Heart left ventricle (tissue), 16 donors: Measurements from ENCODE around the gene AMPD3. TPM values are rescaled to one million over a fixed set of nuclear protein-coding genes. Genes with fewer than 3 reads are reported as not detected.

Experiments
- ATAC-seq, 4 donors: fragments of 200-7000 bp; cut with Tn5 transposase; one replicate each; pipeline ENCODE4 v1.9.1; 2020 to 2022; ENCODE audit warnings: moderate library complexity in 4 of 4, mild to moderate bottlenecking in 3 of 4, moderate number of reproducible peaks in 1 of 4
- DNase-seq, 5 donors: peaks; one replicate each; pipeline ENCODE4 v3.0.0-alpha.2; 2020
- H3K27ac ChIP-seq, 12 donors: fragments of 200-600 bp; sonication (generic) in 4 of 12; one replicate each; pipeline versions ENCODE4 v1.5.0 to v1.8.0; 2016 to 2022; ENCODE audit warnings: mild to moderate bottlenecking in 2 of 12
- H3K27me3 ChIP-seq, 9 donors: fragments of 200-600 bp; sonication (generic) in 2 of 9; one replicate each; pipeline versions ENCODE4 v1.5.1 to v1.8.0; 2016 to 2022; ENCODE audit warnings: mild to moderate bottlenecking in 3 of 9
- H3K36me3 ChIP-seq, 9 donors: fragments of 200-600 bp; sonication (generic) in 2 of 9; one replicate each; pipeline versions ENCODE4 v1.5.0 to v1.8.0; 2018 to 2022; ENCODE audit warnings: mild to moderate bottlenecking in 2 of 9
- H3K4me1 ChIP-seq, 12 donors: fragments of 200-600 bp; sonication (generic) in 4 of 12; one replicate each; pipeline versions ENCODE4 v1.5.0 to v1.8.0; 2016 to 2022; ENCODE audit warnings: mild to moderate bottlenecking in 3 of 12
- H3K4me3 ChIP-seq, 12 donors: fragments of 200-600 bp; sonication (generic) in 4 of 12; one replicate each; pipeline versions ENCODE4 v1.5.0 to v1.8.0; 2017 to 2022; ENCODE audit warnings: mild to moderate bottlenecking in 9 of 12, moderate library complexity in 4 of 12
- H3K9me3 ChIP-seq, 12 donors: fragments of 200-600 bp; sonication (generic) in 4 of 12; one replicate each; pipeline versions ENCODE4 v1.5.0 to v1.8.0; 2016 to 2022; ENCODE audit warnings: mild to moderate bottlenecking in 1 of 12
- POLR2A ChIP-seq, 2 donors: fragments of 450-650 bp; IDR thresholded peaks; one replicate each; pipeline ENCODE4 v1.6.1; 2017; ENCODE audit warnings: antibody characterized with exemption in 2 of 2, mild to moderate bottlenecking in 2 of 2, moderate library complexity in 2 of 2
- WGBS, 4 donors: extraction: QIAGEN DNeasy Blood & Tissue Kit in 2 of 4; methylation state at CpG; one replicate each; pipeline versions ENCODE4 v1.1.5 to v1.1.7; 2013 to 2018; 5-methylcytosine and 5-hydroxymethylcytosine counted together
- intact Hi-C, 10 donors: fragments of 100-400 bp; cut with DNase I; formaldehyde crosslinking; loops; one replicate each; pipeline versions ENCODE4 v1.11.1 to v1.14.2; 2022
- polyA plus RNA-seq, 2 donors: library from polyadenylated mRNA; stranded (reverse); fragments of 200-250 nt; gene quantifications; one replicate each; pipeline ENCODE4 v1.2.3, GENCODE V29; 2013
- total RNA-seq, 9 donors: library from RNA; depleted of rRNA in 2 of 9; stranded (reverse); fragments of >200 nt in 2 of 9; fragmentation: NEBNext Ultra II Directional in 3 of 9; extraction: Animal tissue kit (Norgen Biotek cat#: 25700) in 3 of 9; gene quantifications; one replicate each; pipeline versions ENCODE4 v1.1.0 to v1.2.4, GENCODE V29; 2016 to 2023
- TF ChIP-seq, protein P1 (sequence below), 12 donors: fragments of 200-600 bp; sonication (generic) in 4 of 12; IDR thresholded peaks; one replicate each; pipeline versions ENCODE4 v1.5.0 to v1.8.0; 2018 to 2022; ENCODE audit warnings: antibody characterized with exemption in 12 of 12, mild to moderate bottlenecking in 5 of 12
- donor health status: ischemic (EF 13 %, LVEDD 7.1; RV severe dilation, severe dysfunction).
- donor health status: healthy with polysubstance abuse.
- donor health status: DM: no; HTN: yes; CAD: no.
- donor health status: DM: no; HTN: no; CAD: no.
- donor health status: ischemic (EF 25% LVEDD 6.9; RV normal size, moderate dysfunction).
- donor health status: ischemic (EF 25% LVEDD 5.7; RV mildly dilated, moderate dysfunction).
- donor health status: healthy.
- donor health status: DM: yes; HTN: yes; CAD: no.
- donor health status: ischemic (EF 35%, LVEDD 5.7; RV mildly dilated, moderate dysfunction).
- donor health status: nonischemic (EF 11% LVEDD 7.7; RV severe dilation, severe dysfunction).
- donor health status: DM: yes; HTN: yes; CAD: no.
- donor health status: PGD.
- donor health status: ischemic (EF 29% LVEDD 5.4; RV normal size, mild dysfunction).
- donor health status: nonischemic (EF 23%, LVEDD 6.1; RV moderate dilation, normal function).

The AMPD3 gene
- total and polyA plus RNA-seq, 11 donors: 1.0 to 16.8 (median 2.7) TPM

- no peak for DNase-seq
- peaks cover 0 to 87% (median 0%) of the 10 kb centered on the region in 9 donors for H3K36me3 ChIP-seq
- peak overlapping the region in 1 of 12 donors; percentile 31 for H3K27ac ChIP-seq
- 79 to 85% (median 84%) methylated on average over 18 of the region's 18 CpGs for WGBS, 4 donors
- no peak for TF ChIP-seq POLR2A (IDR thresholded peaks at IDR 0.05)
- TF ChIP-seq, protein P1, sequence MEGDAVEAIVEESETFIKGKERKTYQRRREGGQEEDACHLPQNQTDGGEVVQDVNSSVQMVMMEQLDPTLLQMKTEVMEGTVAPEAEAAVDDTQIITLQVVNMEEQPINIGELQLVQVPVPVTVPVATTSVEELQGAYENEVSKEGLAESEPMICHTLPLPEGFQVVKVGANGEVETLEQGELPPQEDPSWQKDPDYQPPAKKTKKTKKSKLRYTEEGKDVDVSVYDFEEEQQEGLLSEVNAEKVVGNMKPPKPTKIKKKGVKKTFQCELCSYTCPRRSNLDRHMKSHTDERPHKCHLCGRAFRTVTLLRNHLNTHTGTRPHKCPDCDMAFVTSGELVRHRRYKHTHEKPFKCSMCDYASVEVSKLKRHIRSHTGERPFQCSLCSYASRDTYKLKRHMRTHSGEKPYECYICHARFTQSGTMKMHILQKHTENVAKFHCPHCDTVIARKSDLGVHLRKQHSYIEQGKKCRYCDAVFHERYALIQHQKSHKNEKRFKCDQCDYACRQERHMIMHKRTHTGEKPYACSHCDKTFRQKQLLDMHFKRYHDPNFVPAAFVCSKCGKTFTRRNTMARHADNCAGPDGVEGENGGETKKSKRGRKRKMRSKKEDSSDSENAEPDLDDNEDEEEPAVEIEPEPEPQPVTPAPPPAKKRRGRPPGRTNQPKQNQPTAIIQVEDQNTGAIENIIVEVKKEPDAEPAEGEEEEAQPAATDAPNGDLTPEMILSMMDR (IDR thresholded peaks at IDR 0.05): no peak
- no peaks in the 10 kb centered on the region for H3K9me3 ChIP-seq
- ATAC-seq: no peak
- no peaks in the 10 kb centered on the region for H3K27me3 ChIP-seq
- no peaks in the 10 kb centered on the region for H3K4me1 ChIP-seq
- intact Hi-C loops: loop anchor here in 1 of 10 donors (10.0 kb wide), 1 partner anchor 93 kb away; no protein-coding TSS in a partner anchor
- H3K4me3 ChIP-seq: no peak overlapping the region
Observed at GRCh38 chr11:10497371-10498021, 42.4 kb downstream of the AMPD3 start.

DNA sequence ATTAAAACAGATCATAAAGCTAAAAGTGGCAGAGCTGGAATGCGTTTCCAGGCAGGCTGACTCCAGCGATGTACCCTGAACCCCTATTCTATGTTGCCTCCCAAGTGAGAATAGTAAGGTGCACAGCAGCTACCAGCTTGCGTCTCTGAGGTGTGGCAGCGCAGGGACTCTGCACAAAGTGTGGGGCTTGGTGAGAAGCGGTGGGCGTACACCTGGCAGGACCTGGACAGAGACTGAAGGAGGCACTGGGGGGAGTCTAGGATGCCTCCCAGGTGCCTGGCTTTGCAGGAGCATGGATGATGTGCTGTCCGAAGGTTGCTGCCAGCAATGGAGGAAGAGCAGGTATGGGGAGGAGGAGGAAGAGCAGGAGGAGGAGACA, 42.9 kb downstream of the AMPD3 start:
- ATAC-seq (no peak), DNase-seq (no peak)
- whole genome bisulfite sequencing, 4 donors: 93 to 96% (median 95%) methylated on average over 7 of the region's 7 CpGs
- Histone ChIP-seq H3K9me3 (no peaks in the 10 kb centered on the region), H3K4me3 (no peak overlapping the region), H3K27me3 (no peaks in the 10 kb centered on the region), H3K27ac (peak overlapping the region in 1 of 12 donors; percentile 31), H3K4me1 (peaks cover 0 to 5% (median 0%) of the 10 kb centered on the region in 12 donors), H3K36me3 (peaks cover 0 to 82% (median 0%) of the 10 kb centered on the region in 9 donors)
- TF ChIP-seq POLR2A (IDR thresholded peaks at IDR 0.05): no peak
- TF ChIP-seq, protein P1 (IDR thresholded peaks at IDR 0.05): no peak
- intact Hi-C loops: loop anchor here in 1 of 10 donors (10.0 kb wide), 1 partner anchor 93 kb away; no protein-coding TSS in a partner anchor

DNA sequence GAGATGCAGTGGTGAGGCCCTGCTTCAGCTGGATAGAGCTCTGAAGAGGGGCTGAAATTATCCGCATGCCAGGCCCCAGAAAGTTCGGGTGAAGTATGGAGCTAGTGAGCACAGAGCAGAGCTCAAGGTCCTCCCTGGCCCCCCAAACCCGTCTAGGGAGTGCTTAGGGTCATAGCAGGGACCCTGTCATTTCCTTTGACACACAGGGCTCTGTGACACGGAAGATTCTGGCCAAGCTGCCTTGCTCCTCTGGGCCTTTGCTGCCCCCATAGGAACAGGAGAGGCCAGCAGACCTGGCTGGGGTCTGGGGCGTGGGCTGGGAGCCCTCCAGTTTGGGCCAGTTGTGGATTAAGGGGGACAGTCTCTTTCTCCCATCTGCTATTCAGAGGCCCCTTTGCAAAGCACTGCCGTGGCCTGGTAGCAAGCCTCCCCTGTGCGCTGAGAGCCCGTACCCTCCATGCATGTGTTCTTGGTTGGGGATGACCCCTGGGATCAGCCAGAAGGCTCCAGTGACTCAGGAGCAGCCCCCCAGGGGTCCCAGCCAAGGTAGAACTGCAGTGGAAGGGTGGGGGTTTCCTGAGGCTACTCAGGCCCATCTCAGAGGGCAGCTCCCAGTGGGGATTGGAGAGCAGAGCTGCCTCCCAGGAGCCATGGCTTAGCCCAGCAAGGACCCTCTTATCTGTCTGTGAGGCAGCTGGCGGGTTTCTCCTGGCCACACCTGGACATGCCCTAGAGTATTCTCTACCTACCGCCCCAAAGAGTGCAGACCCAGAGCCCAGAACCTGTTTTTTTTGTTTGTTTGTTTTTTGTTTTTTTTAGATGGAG, 43.6 kb downstream of the AMPD3 start:
- peaks cover 0 to 5% (median 0%) of the 10 kb centered on the region in 12 donors for H3K4me1 ChIP-seq
- no peak for ATAC-seq
- H3K27me3 ChIP-seq: no peaks in the 10 kb centered on the region
- no peak for DNase-seq
- intact Hi-C loops: loop anchor here in 1 of 10 donors (10.0 kb wide), 1 partner anchor 94 kb away; no protein-coding TSS in a partner anchor
- no peak overlapping the region for H3K27ac ChIP-seq
- TF ChIP-seq POLR2A (IDR thresholded peaks at IDR 0.05): no peak
- TF ChIP-seq, protein P1 (IDR thresholded peaks at IDR 0.05): no peak
- no peaks in the 10 kb centered on the region for H3K9me3 ChIP-seq
- H3K4me3 ChIP-seq: no peak overlapping the region
- 88 to 93% (median 91%) methylated on average over 7 to 10 of the region's 10 CpGs for WGBS, 4 donors
- H3K36me3 ChIP-seq: peaks cover 0 to 76% (median 0%) of the 10 kb centered on the region in 9 donors

GRCh38 chr11:10499452-10499851, 44.4 kb downstream of the AMPD3 start:
- ATAC-seq (no peak), DNase-seq (no peak)
- no peak overlapping the region for H3K4me3 ChIP-seq
- H3K9me3 ChIP-seq: no peaks in the 10 kb centered on the region
- peaks cover 0 to 10% (median 0%) of the 10 kb centered on the region in 12 donors for H3K4me1 ChIP-seq
- 92 to 95% (median 93%) methylated on average over 5 of the region's 5 CpGs for WGBS, 4 donors
- no peaks in the 10 kb centered on the region for H3K27me3 ChIP-seq
- no peak overlapping the region for H3K27ac ChIP-seq
- TF ChIP-seq, protein P1 (IDR thresholded peaks at IDR 0.05): no peak
- no peak for TF ChIP-seq POLR2A (IDR thresholded peaks at IDR 0.05)
- peaks cover 0 to 69% (median 0%) of the 10 kb centered on the region in 9 donors for H3K36me3 ChIP-seq
- intact Hi-C loops: loop anchor here in 1 of 10 donors (10.0 kb wide), 1 partner anchor 95 kb away; no protein-coding TSS in a partner anchor
